Caco-2 (cell line): ENCODE data around the gene ZNF146. TPM values are rescaled to one million over a fixed set of nuclear protein-coding genes. Genes with fewer than 3 reads are reported as not detected.

Experiments used
- BruUV-seq: library from RNA; stranded (reverse); fragments of 400-500 nt; replicated peaks from 2 replicates; lab custom pipeline; 2021; lab: Mats Ljungman, UMichigan
- CTCF ChIA-PET: fragments of 300-600 bp; sonication (Branson Sonifier 250); formaldehyde crosslinking; loops from one replicate; lab custom pipeline; 2022; ENCODE audit warnings: antibody characterized with exemption; lab: Charles Lee
- POLR2A ChIA-PET: fragments of 300-600 bp; sonication (Branson Sonifier 250); formaldehyde crosslinking; loops from one replicate; lab custom pipeline; 2022; ENCODE audit warnings: antibody characterized with exemption; lab: Charles Lee
- DNase-seq, 2 experiments: peaks; one replicate each; pipeline versions ENCODE4 v3.0.0 to v3.0.0-alpha.2; 2020 to 2022
- H3K27me3 ChIP-seq: replicated peaks from 2 replicates; pipeline ENCODE4 v1.6.0; 2011; ENCODE audit warnings: low read length; ENCODE audit not compliant: control insufficient read depth, insufficient read depth
- H3K36me3 ChIP-seq: 2 replicates; pipeline ENCODE4 v1.5.1; 2011; ENCODE audit warnings: low read length; ENCODE audit not compliant: control insufficient read depth, insufficient read depth
- H3K4me1 ChIP-seq: fragments of 250-450 bp; sonication (Bioruptor Pico); 2 replicates; pipeline ENCODE4 v1.5.1; 2020; ENCODE audit warnings: mild to moderate bottlenecking
- H3K4me3 ChIP-seq: 2 replicates; pipeline ENCODE4 v1.5.1; 2011; ENCODE audit warnings: low read depth, mild to moderate bottlenecking, control low read depth, low read length
- H3K9me3 ChIP-seq: fragments of 250-450 bp; sonication (Bioruptor Pico); 2 replicates; pipeline ENCODE4 v1.5.1; 2020; ENCODE audit warnings: mild to moderate bottlenecking, moderate library complexity
- H3K27ac Mint-ChIP-seq: one replicate; pipeline ENCODE4 v1.8.0; 2022; ENCODE audit warnings: mixed read lengths; ENCODE audit not compliant: unreplicated experiment
- H3K27me3 Mint-ChIP-seq: one replicate; pipeline ENCODE4 v1.8.0; 2022; ENCODE audit warnings: mixed read lengths; ENCODE audit not compliant: insufficient read depth, unreplicated experiment
- H3K36me3 Mint-ChIP-seq: one replicate; pipeline ENCODE4 v1.8.0; 2022; ENCODE audit warnings: mild to moderate bottlenecking, mixed read lengths; ENCODE audit not compliant: insufficient read depth, unreplicated experiment
- H3K4me1 Mint-ChIP-seq: one replicate; pipeline ENCODE4 v1.8.0; 2022; ENCODE audit warnings: low read depth, mixed read lengths; ENCODE audit not compliant: unreplicated experiment
- H3K4me3 Mint-ChIP-seq: one replicate; pipeline ENCODE4 v1.8.0; 2022; ENCODE audit warnings: mild to moderate bottlenecking, moderate library complexity, mixed read lengths; ENCODE audit not compliant: unreplicated experiment
- H3K9me3 Mint-ChIP-seq: one replicate; pipeline ENCODE4 v1.8.0; 2022; ENCODE audit warnings: mixed read lengths; ENCODE audit not compliant: unreplicated experiment
- intact Hi-C: fragments of 100-400 bp; cut with micrococcal nuclease; formaldehyde crosslinking; loops from one replicate; pipeline ENCODE4 v1.10.0; 2022; ENCODE audit not compliant: unreplicated experiment
- total RNA-seq: library from RNA; stranded (reverse); gene quantifications from 2 replicates; pipeline ENCODE4 v1.2.3, GENCODE V29; 2022
- TF ChIP-seq, protein P1 (sequence below), 2 experiments: fragments of 200-600 bp in 1 of 2; IDR thresholded peaks; 1 replicate in 1 of 2; 2 replicates in 1 of 2; pipeline versions ENCODE4 v1.5.1 to v1.8.0; 2011 to 2022; ENCODE audit warnings: antibody characterized with exemption in 1 of 2, control low read depth in 1 of 2, inconsistent platforms in 1 of 2, low read depth in 1 of 2, low read length in 1 of 2, mild to moderate bottlenecking in 1 of 2, moderate library complexity in 1 of 2; ENCODE audit not compliant: insufficient read depth in 1 of 2, severe bottlenecking in 1 of 2, unreplicated experiment in 1 of 2

Gene ZNF146
- total RNA-seq, 1 experiment from 2014 or later: 76.4 TPM

- ChIA-PET POLR2A (no interaction called here), CTCF (interaction anchor here (0.7 kb wide), 1 partner anchor 70 kb away, joined by 3 read pairs; no protein-coding TSS in a partner anchor)
- H3K4me3 Mint-ChIP-seq: no peak overlapping the region
- Histone ChIP-seq H3K9me3 (no peaks in the 10 kb centered on the region), H3K4me3 (no peak overlapping the region), H3K36me3 (no peaks in the 10 kb centered on the region), H3K27me3 (no peaks in the 10 kb centered on the region), H3K4me1 (no peaks in the 10 kb centered on the region)
- H3K27ac Mint-ChIP-seq: no peak overlapping the region
- BruUV-seq: no TSS peak
- H3K27me3 Mint-ChIP-seq: no peaks in the 10 kb centered on the region
- H3K4me1 Mint-ChIP-seq: no peaks in the 10 kb centered on the region
- DNase-seq: no peak
- intact Hi-C loops: no loop called here
- H3K36me3 Mint-ChIP-seq: no peaks in the 10 kb centered on the region
- no peaks in the 10 kb centered on the region for H3K9me3 Mint-ChIP-seq
- TF ChIP-seq, protein P1, sequence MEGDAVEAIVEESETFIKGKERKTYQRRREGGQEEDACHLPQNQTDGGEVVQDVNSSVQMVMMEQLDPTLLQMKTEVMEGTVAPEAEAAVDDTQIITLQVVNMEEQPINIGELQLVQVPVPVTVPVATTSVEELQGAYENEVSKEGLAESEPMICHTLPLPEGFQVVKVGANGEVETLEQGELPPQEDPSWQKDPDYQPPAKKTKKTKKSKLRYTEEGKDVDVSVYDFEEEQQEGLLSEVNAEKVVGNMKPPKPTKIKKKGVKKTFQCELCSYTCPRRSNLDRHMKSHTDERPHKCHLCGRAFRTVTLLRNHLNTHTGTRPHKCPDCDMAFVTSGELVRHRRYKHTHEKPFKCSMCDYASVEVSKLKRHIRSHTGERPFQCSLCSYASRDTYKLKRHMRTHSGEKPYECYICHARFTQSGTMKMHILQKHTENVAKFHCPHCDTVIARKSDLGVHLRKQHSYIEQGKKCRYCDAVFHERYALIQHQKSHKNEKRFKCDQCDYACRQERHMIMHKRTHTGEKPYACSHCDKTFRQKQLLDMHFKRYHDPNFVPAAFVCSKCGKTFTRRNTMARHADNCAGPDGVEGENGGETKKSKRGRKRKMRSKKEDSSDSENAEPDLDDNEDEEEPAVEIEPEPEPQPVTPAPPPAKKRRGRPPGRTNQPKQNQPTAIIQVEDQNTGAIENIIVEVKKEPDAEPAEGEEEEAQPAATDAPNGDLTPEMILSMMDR (IDR thresholded peaks at IDR 0.05; ENCODE audit: insufficient read depth in 1 of 2, low read depth in 1 of 2, low read length in 1 of 2, severe bottlenecking in 1 of 2, unreplicated experiment in 1 of 2): no peak
Observed at GRCh38 chr19:36198119-36198518, 16.8 kb upstream of the ZNF146 start.

DNA sequence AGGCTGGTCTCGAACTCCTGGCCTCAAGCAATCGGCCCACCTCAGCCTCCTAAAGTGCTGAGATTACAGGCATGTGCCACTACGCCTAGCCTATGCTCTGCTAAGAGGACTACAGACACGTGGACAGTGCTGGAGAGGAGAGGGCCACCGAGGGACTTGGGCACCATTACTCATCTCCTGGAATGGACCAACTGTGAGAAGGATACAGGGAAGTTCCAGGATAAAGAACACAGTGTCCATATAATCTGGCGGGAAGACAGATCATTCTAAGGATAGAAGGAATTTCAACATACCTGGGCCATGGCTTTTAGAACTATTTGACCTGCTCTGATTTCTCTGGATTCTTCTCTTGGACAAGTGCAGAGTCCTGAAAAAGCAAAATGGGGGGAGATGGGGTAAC, 13.2 kb upstream of the ZNF146 start:
- Histone ChIP-seq H3K4me3 (no peak overlapping the region), H3K4me1 (no peaks in the 10 kb centered on the region), H3K9me3 (no peaks in the 10 kb centered on the region), H3K36me3 (no peaks in the 10 kb centered on the region), H3K27me3 (no peaks in the 10 kb centered on the region)
- Mint-ChIP-seq H3K36me3 (no peaks in the 10 kb centered on the region), H3K4me1 (no peaks in the 10 kb centered on the region), H3K4me3 (no peak overlapping the region), H3K27ac (no peak overlapping the region), H3K9me3 (no peaks in the 10 kb centered on the region), H3K27me3 (no peaks in the 10 kb centered on the region)
- no peak for DNase-seq
- ChIA-PET POLR2A (no interaction called here), CTCF (no interaction called here)
- intact Hi-C loops: no loop called here
- TF ChIP-seq, protein P1 (IDR thresholded peaks at IDR 0.05; ENCODE audit: insufficient read depth in 1 of 2, low read depth in 1 of 2, low read length in 1 of 2, severe bottlenecking in 1 of 2, unreplicated experiment in 1 of 2): no peak
- BruUV-seq: no TSS peak

DNA sequence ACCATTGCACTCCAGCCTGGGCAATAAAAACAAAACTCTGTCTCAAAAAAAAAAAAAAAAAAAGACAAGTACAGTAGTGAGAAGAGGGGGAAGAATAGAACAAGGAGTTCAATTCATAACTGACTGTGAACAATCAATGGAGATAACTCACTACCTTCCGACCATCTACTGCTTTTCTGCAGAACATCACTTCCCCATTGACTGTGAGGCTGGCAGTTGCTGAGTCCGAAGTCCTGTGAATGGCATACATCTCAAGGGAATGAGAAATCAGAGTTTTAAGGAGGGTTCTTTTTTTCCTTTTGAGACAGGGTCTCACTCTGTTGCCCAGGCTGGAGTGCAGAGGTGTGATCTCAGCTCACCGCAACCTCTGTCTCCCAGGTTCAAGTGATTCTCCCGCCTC, 11.6 kb upstream of the ZNF146 start:
- H3K4me1 ChIP-seq: no peaks in the 10 kb centered on the region
- BruUV-seq: no TSS peak
- H3K27me3 Mint-ChIP-seq: no peaks in the 10 kb centered on the region
- no peak for DNase-seq
- no peaks in the 10 kb centered on the region for H3K36me3 Mint-ChIP-seq
- no peak overlapping the region for H3K4me3 Mint-ChIP-seq
- ChIA-PET CTCF (no interaction called here), POLR2A (no interaction called here)
- no peaks in the 10 kb centered on the region for H3K4me1 Mint-ChIP-seq
- no peak overlapping the region for H3K4me3 ChIP-seq
- no peaks in the 10 kb centered on the region for H3K36me3 ChIP-seq
- TF ChIP-seq, protein P1 (IDR thresholded peaks at IDR 0.05; ENCODE audit: insufficient read depth in 1 of 2, low read depth in 1 of 2, low read length in 1 of 2, severe bottlenecking in 1 of 2, unreplicated experiment in 1 of 2): no peak
- H3K9me3 Mint-ChIP-seq: no peaks in the 10 kb centered on the region
- no peaks in the 10 kb centered on the region for H3K9me3 ChIP-seq
- intact Hi-C loops: no loop called here
- H3K27ac Mint-ChIP-seq: no peak overlapping the region
- no peaks in the 10 kb centered on the region for H3K27me3 ChIP-seq
